Measurements from ENCODE around the gene KRT33B. TPM values are rescaled to one million over a fixed set of nuclear protein-coding genes. Genes with fewer than 3 reads are reported as not detected.
"Not testable (repeated sequence)": the region's sequence is repeated elsewhere in the genome, so short reads cannot be mapped to it uniquely, and the experiment has no call there.

Gene KRT33B
- total RNA-seq, 1 donor from 2014 or later, result not detected

DNA sequence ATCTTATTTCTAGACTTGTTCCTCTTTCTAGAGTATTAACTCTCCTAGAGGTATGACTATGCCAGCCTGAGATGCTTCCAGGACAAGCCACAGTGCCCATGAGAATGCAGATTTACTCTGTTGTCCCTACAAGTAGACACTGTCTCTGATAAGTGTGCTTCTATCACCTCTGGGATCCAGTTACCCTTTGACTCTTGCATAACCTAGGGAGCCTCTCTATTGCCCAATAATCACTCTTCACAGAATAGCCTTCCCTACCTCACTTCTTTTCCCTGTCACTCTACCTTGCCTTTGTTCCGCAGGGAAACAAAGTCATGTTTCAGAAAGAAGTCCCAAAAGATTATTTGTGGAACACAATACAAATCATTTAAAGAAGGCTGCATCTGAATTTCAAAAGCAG is 14.1 kb upstream of the KRT33B start:
- H3K9me3 ChIP-seq, result peaks cover 5 to 24% of the 10 kb centered on the region in 2 donors
- H3K4me3 ChIP-seq, result no peak overlapping the region
- H3K4me1 ChIP-seq, result no peaks in the 10 kb centered on the region
- no peak for DNase-seq (ENCODE audit: low spot score in 2 of 2)
- H3K27me3 ChIP-seq, result no peaks in the 10 kb centered on the region
- no peak overlapping the region for H3K27ac ChIP-seq
- intact Hi-C loops (cut with DNase I), result no loop called here
- no peaks in the 10 kb centered on the region for H3K36me3 ChIP-seq
- TF ChIP-seq, protein P1, sequence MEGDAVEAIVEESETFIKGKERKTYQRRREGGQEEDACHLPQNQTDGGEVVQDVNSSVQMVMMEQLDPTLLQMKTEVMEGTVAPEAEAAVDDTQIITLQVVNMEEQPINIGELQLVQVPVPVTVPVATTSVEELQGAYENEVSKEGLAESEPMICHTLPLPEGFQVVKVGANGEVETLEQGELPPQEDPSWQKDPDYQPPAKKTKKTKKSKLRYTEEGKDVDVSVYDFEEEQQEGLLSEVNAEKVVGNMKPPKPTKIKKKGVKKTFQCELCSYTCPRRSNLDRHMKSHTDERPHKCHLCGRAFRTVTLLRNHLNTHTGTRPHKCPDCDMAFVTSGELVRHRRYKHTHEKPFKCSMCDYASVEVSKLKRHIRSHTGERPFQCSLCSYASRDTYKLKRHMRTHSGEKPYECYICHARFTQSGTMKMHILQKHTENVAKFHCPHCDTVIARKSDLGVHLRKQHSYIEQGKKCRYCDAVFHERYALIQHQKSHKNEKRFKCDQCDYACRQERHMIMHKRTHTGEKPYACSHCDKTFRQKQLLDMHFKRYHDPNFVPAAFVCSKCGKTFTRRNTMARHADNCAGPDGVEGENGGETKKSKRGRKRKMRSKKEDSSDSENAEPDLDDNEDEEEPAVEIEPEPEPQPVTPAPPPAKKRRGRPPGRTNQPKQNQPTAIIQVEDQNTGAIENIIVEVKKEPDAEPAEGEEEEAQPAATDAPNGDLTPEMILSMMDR (IDR thresholded peaks at IDR 0.05), result no peak

DNA sequence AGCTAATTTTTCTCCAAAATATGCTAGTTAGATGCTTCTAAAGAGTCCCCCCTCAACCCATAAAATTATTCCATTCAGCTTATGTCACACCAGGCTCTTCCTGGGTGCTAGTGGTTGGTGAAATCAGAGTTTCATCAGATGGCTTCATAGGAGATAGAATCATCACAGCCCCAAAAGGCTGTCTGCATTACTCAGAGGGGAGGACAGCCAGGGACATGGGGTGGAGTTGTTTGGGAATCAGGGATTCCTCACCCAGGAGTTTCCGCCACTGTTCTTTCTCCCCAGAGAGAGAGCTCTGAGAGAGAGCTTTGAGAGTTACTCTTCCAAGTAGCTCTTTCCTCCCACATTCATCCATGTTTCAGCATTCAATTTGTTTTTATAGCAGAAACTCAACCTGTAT is 12.8 kb upstream of the KRT33B start:
- no peak overlapping the region for H3K4me3 ChIP-seq
- no peak overlapping the region for H3K27ac ChIP-seq
- intact Hi-C loops (cut with DNase I), result no loop called here
- H3K4me1 ChIP-seq, result no peaks in the 10 kb centered on the region
- H3K27me3 ChIP-seq, result no peaks in the 10 kb centered on the region
- no peaks in the 10 kb centered on the region for H3K36me3 ChIP-seq
- H3K9me3 ChIP-seq, result peaks cover 5 to 19% of the 10 kb centered on the region in 2 donors
- DNase-seq (ENCODE audit: low spot score in 2 of 2), result no peak
- TF ChIP-seq, protein P1 (IDR thresholded peaks at IDR 0.05), result no peak

DNA sequence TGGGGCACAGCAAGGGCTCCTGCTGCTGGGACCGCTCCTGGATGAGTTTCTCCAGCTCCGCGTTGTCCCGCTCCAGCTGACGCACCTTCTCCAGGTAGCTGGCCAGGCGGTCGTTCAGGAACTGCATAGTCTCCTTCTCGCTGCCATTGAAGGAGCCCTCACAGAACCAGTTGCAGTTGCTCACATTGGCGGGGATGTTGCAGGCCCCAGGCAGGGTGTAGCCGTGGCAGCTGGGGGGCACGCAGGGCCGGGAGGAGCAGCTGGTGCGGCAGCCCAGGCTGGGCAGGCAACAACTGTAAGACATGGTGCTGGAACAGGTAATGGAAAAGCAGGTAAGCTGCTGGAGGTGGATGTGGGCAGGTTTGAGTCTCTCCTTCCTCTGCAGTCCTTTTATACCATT is 12.3 kb upstream of the KRT33B start, which contains the start of gene KRT34:
TSS of gene KRT34 (minus strand) at position 364 of the 400 bp plus-strand sequence. CDS start at position 304, 60 bp downstream.
- H3K27me3 ChIP-seq; H3K4me3 ChIP-seq; intact Hi-C loops (cut with DNase I); H3K4me1 ChIP-seq; H3K27ac ChIP-seq; H3K36me3 ChIP-seq; DNase-seq (ENCODE audit: low spot score in 2 of 2): not testable (repeated sequence)
- peaks cover 5 to 15% of the 10 kb centered on the region in 2 donors for H3K9me3 ChIP-seq

DNA sequence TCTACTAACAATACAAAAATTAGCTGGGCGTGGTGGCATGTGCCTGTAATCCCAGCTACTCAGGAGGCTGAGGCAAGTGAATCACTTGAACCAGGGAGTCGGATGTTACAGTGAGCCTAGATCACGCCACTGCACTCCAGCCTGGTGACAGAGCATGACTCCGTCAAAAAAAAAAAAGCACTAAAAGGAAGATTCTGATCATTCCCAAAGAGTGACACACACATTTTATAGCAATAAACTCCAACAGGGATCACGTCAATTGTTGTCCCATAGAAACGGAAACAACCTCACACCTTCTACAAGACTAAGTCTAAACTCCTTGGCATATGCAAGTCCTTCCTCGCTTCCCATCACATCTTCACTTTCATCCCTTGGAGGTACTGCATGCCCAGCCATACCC is 10.5 kb upstream of the KRT33B start:
- H3K4me1 ChIP-seq; H3K36me3 ChIP-seq; H3K4me3 ChIP-seq; H3K27ac ChIP-seq; H3K9me3 ChIP-seq; intact Hi-C loops (cut with DNase I); H3K27me3 ChIP-seq; DNase-seq (ENCODE audit: low spot score in 2 of 2): not testable (repeated sequence)

DNA sequence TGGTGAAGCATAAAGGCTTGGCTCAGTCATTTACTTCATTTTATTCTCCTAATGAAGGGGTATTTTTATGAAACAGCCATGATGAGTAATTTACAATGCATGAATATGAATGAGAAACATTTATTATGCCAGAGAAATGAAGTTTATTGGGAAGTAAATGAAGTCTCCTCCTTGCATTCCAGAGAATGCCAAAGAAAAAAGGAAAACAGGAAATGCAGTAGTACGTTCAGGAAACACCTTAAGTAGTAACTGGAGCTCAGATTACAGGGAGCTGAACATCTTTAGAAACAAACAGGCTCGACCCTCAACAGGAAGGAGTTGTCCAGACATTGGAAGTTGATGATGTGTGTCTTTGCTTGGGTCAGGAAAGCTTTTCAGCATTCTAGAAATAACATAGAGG is 7.9 kb upstream of the KRT33B start:
- DNase-seq (ENCODE audit: low spot score in 2 of 2), result no peak
- Histone ChIP-seq H3K27ac (no peak overlapping the region), H3K9me3 (no peaks in the 10 kb centered on the region), H3K4me3 (no peak overlapping the region), H3K36me3 (no peaks in the 10 kb centered on the region), H3K27me3 (no peaks in the 10 kb centered on the region), H3K4me1 (no peaks in the 10 kb centered on the region)
- intact Hi-C loops (cut with DNase I), result no loop called here
- TF ChIP-seq, protein P1 (IDR thresholded peaks at IDR 0.05), result no peak

DNA sequence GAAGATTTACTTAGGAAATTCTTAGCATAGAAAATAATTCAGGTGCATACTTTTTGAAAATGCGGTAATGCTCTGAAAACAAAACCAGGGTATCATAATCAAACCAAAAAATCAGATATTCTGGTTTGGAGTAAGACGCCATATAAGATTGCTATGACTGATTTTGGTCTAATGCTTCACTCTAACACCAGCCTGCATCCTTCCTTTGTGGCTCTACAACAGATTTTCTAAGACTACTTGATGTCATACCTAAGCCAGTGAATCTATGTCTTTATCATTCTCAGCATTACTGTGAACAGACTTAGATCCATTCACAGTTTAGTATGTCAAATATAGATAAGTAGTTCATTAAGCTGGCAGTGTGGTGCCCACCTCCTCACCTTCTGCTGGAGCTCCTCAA is 590 bp downstream of the KRT33B start:
- intact Hi-C loops (cut with DNase I), result no loop called here
- no peaks in the 10 kb centered on the region for H3K4me1 ChIP-seq
- DNase-seq (ENCODE audit: low spot score in 2 of 2), result no peak
- H3K4me3 ChIP-seq, result no peak overlapping the region
- H3K27ac ChIP-seq, result no peak overlapping the region
- TF ChIP-seq, protein P1 (IDR thresholded peaks at IDR 0.05), result no peak
- no peaks in the 10 kb centered on the region for H3K27me3 ChIP-seq
- H3K36me3 ChIP-seq, result no peaks in the 10 kb centered on the region
- H3K9me3 ChIP-seq, result no peaks in the 10 kb centered on the region

DNA sequence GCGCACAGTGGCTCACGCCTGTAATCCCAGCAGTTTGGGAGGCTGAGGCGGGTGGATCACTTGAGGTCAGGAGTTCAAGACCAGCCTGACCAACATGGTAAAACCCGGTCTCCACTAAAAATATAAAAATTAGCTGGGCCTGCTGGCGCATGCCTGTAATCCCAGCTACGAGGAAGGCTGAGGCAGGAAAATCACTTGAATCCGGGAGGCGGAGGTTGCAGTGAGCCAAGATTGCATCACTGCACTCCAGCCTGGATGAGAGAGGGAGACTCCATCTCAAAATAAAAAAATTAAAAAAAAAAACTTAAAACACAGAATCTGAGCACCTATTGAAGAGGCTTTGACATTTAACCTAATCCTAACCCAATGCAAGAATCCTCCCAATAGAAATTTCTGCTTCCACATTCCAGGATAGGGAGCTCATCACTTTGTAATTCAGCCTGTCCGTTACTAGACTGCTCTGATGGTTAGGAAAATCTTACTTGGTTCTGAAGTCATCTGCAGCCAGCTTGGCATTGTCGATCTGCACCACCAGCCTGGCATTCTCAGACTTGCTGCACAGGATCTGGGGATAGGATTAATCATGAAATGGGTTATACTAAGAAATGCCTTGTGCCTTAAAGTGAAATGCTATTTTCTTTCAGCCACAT is 2.1 kb downstream of the KRT33B start:
- DNase-seq (ENCODE audit: low spot score in 2 of 2), result no peak
- TF ChIP-seq, protein P1 (IDR thresholded peaks at IDR 0.05), result no peak

More for the DNA sequence above, 2.1 kb downstream of the KRT33B start:
- no peaks in the 10 kb centered on the region for H3K36me3 ChIP-seq
- H3K27me3 ChIP-seq, result no peaks in the 10 kb centered on the region
- intact Hi-C loops (cut with DNase I), result no loop called here
- no peaks in the 10 kb centered on the region for H3K9me3 ChIP-seq
- H3K4me1 ChIP-seq, result no peaks in the 10 kb centered on the region
- no peak overlapping the region for H3K4me3 ChIP-seq
- no peak overlapping the region for H3K27ac ChIP-seq

Data from ascending aorta (tissue), 2 donors.